Measurements from ENCODE around the gene TSPAN32.

GRCh38 chr11:2318123-2318522, 16.3 kb downstream of the TSPAN32 start:
- TF ChIP-seq CTCF (IDR thresholded peaks at IDR 0.05) (no peak), ZFX (IDR thresholded peaks at IDR 0.05; ENCODE audit: borderline replicate concordance) (no peak)
